ENCODE measurements around the gene WNT11.

WNT11 gene

DNA sequence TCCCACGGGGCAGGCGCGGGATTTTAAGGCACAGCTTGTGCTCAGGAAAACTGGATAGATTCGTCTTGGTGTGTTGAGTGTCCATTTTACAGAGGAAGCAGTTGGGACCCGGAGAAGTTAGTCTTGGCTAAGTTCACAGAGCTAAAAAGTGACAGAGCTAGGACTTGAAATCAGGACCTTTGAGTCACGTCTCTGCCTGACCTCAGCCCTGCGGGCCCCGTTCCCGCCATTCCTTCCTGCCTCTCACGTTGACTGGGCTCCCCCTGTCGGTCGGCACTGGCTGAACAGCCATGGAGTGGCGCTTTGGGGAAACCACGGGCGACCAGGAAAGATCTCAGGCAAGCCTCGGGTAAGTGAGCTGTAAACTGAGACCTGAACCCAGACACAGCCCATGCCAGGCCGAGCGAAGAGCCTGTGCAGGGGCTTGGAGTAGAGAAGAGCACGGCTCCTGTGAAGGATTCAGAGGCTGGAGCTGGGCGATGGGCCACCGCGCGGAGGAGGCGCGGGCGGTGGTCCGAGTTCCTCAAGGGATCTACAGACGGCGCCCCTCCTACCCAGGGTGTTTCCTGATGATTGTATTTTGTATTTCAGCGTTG, 54.1 kb downstream of the WNT11 start:
- DNase-seq (peak; percentile 74 to 75 (median 75)), ATAC-seq (replicated peaks) (peak; percentile 77)
- Mint-ChIP-seq H3K27me3 (no peaks in the 10 kb centered on the region), H3K4me1 (ENCODE audit: low read depth in 2 of 2) (peaks cover 28 to 32% of the 10 kb centered on the region in 2 donors), H3K27ac (peak overlapping the region; percentile 86), H3K36me3 (ENCODE audit: insufficient read depth) (no peaks in the 10 kb centered on the region), H3K4me3 (peak overlapping the region; percentile 77 to 84), H3K9me3 (no peaks in the 10 kb centered on the region)

DNA sequence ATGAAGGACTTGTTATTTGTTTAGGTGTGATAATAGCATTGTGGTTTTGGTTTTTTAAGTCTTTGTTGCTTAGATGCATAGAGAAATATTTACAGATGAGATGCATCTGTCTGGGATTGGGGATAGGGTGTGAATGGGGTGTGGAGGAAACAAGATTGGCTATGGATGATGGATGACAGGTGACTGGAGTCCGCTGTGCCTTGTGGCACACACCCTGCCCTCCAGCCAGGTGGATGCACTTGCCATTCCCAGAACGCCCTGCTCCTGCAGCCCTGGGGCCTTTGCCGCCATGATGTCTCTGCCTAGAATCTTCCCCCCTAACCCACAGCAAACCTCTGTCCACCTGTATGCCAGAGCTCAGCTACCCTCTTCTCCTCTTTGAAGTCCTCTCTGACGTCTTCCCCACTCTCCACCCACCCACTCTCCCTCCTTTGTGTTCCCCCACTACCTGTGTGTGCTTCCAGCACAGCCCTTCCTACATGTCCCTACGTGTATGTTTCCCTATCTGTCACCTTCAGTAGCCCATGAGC, 54.7 kb downstream of the WNT11 start:
- ATAC-seq (replicated peaks): no peak
- Mint-ChIP-seq H3K27me3 (no peaks in the 10 kb centered on the region), H3K4me3 (peak overlapping the region; percentile 77 to 84)

DNA sequence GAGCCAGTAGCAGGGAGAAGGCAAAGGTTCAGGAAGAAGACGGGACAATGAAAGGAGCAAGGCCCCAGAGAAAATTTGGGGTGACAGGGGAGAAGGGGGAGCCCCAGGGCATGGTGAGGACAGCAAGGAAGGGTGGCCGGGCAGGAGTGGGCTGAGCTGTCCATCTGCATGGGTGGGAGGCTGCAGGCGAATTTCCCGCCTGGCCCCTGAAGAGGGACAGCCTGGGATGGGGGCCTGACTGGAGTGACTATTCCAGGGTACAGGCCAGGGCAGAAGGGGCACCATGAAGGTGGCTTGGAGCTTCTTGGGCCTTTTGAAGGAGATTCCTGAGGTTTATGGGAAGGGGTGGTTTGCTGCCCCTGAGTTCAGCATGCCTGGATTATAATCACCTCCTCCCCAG, 56.2 kb downstream of the WNT11 start:
- ATAC-seq (replicated peaks) (no peak), DNase-seq (no peak)
- peaks cover 5% of the 10 kb centered on the region for H3K36me3 Mint-ChIP-seq (ENCODE audit: insufficient read depth)
- H3K4me3 Mint-ChIP-seq: no peak overlapping the region
- peak overlapping the region; percentile 42 to 74 for H3K27ac Mint-ChIP-seq
- H3K27me3 Mint-ChIP-seq: no peaks in the 10 kb centered on the region
- no peaks in the 10 kb centered on the region for H3K9me3 Mint-ChIP-seq
- H3K4me1 Mint-ChIP-seq (ENCODE audit: low read depth in 2 of 2): peaks cover 28 to 32% of the 10 kb centered on the region in 2 donors

More for the DNA sequence above, 54.7 kb downstream of the WNT11 start:
- no peak for DNase-seq
- H3K9me3 Mint-ChIP-seq: no peaks in the 10 kb centered on the region
- H3K4me1 Mint-ChIP-seq (ENCODE audit: low read depth in 2 of 2): peaks cover 28 to 32% of the 10 kb centered on the region in 2 donors
- H3K36me3 Mint-ChIP-seq (ENCODE audit: insufficient read depth): no peaks in the 10 kb centered on the region
- H3K27ac Mint-ChIP-seq: peak overlapping the region; percentile 86

DNA sequence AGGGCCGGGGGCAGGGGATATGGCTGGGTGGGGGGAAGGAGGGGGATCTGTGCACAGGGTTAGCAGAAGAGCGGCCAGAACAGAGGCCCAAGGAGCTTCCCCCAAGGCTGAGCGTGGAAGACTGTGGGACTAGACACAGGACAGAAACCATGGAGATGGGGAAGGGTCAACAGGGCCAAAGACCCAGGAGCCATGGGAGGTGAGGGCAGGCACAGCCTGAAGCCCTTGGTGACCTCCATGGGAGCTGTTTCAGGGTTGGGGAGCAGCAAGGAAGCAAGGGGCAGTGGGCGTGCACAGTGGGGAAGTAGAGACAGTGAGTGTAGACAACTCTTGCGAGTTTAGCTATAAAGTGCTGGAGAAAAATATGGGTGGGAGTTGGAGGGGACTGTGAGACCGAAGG, 56.6 kb downstream of the WNT11 start:
- H3K9me3 Mint-ChIP-seq: no peaks in the 10 kb centered on the region
- no peaks in the 10 kb centered on the region for H3K27me3 Mint-ChIP-seq
- no peak overlapping the region for H3K4me3 Mint-ChIP-seq
- DNase-seq (no peak), ATAC-seq (replicated peaks) (no peak)
- H3K36me3 Mint-ChIP-seq (ENCODE audit: insufficient read depth): peaks cover 5% of the 10 kb centered on the region
- H3K4me1 Mint-ChIP-seq (ENCODE audit: low read depth in 2 of 2): peaks cover 28 to 32% of the 10 kb centered on the region in 2 donors
- H3K27ac Mint-ChIP-seq: peak overlapping the region; percentile 42 to 74

DNA sequence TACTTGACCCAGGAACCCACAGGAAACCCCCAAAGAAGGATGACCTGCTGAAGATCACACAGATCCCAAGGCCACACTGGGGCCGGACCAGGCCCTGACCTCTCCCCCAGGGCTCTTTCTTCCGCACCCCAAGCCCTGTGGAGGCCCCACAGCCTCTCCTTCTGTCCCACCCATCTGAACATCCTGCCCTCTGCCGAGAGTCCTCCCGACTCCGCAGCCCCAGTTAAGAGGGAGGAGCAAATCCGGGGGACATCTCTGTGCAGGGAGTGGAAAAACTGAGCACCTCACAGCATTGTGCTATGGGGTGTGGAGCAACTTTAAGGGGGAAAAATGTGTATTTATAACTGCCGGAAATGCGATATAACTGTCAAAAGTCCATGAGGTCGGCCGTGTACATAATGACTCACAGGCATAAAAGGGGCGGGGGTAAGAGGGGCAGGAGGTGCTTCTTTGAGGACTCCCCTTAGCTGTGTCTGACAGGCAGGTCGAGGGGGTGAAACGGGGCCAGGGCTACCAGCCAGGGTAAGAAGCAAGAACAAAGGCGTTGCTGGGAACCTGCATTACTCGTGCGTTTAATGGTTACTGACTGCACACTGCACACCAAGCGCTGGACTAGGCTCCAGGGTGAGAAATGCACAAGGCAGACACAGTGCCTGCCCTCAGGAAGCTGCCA, 57.2 kb downstream of the WNT11 start:
- H3K4me3 Mint-ChIP-seq: no peak overlapping the region
- H3K9me3 Mint-ChIP-seq: no peaks in the 10 kb centered on the region
- ATAC-seq (replicated peaks) (no peak), DNase-seq (no peak)
- H3K27ac Mint-ChIP-seq: peak overlapping the region; percentile 38 to 42
- H3K4me1 Mint-ChIP-seq (ENCODE audit: low read depth in 2 of 2): peaks cover 28% of the 10 kb centered on the region in 2 donors
- H3K27me3 Mint-ChIP-seq: no peaks in the 10 kb centered on the region
- peaks cover 5% of the 10 kb centered on the region for H3K36me3 Mint-ChIP-seq (ENCODE audit: insufficient read depth)

DNA sequence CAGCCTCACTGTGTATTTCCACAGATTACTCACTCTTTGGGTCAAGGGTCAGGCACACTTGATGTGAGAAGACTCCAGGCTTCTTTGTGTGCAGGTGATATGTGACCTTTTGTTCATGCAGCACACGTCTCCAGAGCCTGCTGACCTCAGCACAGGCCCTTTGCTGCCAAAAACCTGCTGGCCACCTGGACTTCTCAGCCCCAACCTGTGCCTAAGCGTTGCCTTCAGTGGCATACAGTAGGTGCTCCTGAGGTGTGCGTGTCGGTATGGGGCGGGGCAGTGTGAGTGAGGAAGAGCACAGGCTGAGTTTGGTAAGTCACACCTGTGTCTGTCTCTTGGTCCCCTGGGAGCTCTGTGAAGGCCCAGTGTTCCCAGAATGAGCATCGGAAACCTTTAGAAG, 58.1 kb downstream of the WNT11 start:
- no peak for ATAC-seq (replicated peaks)
- no peaks in the 10 kb centered on the region for H3K9me3 Mint-ChIP-seq
- peaks cover 20% of the 10 kb centered on the region in 2 donors for H3K4me1 Mint-ChIP-seq (ENCODE audit: low read depth in 2 of 2)
- DNase-seq: no peak
- no peak overlapping the region for H3K4me3 Mint-ChIP-seq
- H3K27me3 Mint-ChIP-seq: no peaks in the 10 kb centered on the region
- H3K27ac Mint-ChIP-seq: no peak overlapping the region
- H3K36me3 Mint-ChIP-seq (ENCODE audit: insufficient read depth): peaks cover 7% of the 10 kb centered on the region

DNA sequence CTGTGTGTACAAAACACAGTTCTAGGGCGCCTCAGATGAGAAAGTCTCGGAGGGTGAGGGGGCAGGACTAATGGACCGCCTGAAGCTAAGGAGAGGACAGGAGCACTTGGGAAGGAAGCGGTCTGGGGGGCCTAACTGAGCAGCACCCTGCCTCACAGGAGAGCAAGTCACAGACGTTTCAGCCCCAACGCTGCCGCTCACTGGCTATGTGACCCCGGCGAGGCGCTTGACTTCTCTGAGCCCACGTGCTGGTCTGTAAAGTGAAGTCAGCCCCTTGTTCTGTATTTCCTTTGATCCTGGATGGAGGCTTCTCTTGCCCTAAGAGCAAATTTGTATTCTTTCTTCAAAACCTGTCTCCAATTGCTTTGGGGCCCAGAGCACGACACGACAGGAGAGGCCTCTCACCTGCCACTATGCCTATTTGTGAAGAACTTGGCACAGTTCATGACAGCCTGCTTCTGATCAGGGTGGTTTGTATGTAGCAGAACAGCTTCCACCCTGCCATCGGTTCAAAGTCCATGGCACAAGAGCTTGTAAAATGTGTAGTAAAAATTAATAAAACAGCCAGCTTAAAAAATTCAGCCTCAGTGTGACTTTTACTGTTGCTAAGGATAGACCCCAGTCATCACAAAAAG, 59.1 kb downstream of the WNT11 start:
- no peak overlapping the region for H3K4me3 Mint-ChIP-seq
- no peaks in the 10 kb centered on the region for H3K9me3 Mint-ChIP-seq
- H3K4me1 Mint-ChIP-seq (ENCODE audit: low read depth in 2 of 2): peaks cover 10 to 12% of the 10 kb centered on the region in 2 donors
- ATAC-seq (replicated peaks) (no peak), DNase-seq (no peak)
- no peaks in the 10 kb centered on the region for H3K27me3 Mint-ChIP-seq
- no peak overlapping the region for H3K27ac Mint-ChIP-seq
- H3K36me3 Mint-ChIP-seq (ENCODE audit: insufficient read depth): peaks cover 12% of the 10 kb centered on the region

DNA sequence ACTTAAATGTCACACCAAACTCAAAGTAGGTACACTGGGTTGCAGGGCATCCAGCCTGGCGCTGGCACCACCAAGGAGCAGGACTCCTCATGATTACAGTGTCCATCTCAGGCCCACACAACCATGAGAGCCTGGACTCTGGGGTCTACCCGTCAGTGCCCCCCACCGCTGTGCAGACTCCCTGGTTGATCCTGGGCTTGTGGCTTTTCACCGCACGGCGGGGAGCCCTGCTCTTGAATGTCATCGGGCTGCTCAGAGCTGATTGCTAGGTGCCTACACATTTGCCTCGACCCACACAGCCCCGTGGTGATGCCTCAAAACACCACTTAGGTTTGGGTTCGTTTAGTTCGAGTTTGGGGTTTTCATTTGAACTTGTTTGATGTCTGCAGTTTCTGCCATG, 63.0 kb downstream of the WNT11 start:
- Mint-ChIP-seq H3K36me3 (ENCODE audit: insufficient read depth) (peaks cover 24% of the 10 kb centered on the region), H3K27ac (peak overlapping the region in 1 of 2 donors; percentile 73), H3K4me3 (no peak overlapping the region), H3K9me3 (no peaks in the 10 kb centered on the region), H3K27me3 (no peaks in the 10 kb centered on the region), H3K4me1 (ENCODE audit: low read depth in 2 of 2) (peaks cover 0 to 3% of the 10 kb centered on the region in 2 donors)
- no peak for ATAC-seq (replicated peaks)
- no peak for DNase-seq

DNA sequence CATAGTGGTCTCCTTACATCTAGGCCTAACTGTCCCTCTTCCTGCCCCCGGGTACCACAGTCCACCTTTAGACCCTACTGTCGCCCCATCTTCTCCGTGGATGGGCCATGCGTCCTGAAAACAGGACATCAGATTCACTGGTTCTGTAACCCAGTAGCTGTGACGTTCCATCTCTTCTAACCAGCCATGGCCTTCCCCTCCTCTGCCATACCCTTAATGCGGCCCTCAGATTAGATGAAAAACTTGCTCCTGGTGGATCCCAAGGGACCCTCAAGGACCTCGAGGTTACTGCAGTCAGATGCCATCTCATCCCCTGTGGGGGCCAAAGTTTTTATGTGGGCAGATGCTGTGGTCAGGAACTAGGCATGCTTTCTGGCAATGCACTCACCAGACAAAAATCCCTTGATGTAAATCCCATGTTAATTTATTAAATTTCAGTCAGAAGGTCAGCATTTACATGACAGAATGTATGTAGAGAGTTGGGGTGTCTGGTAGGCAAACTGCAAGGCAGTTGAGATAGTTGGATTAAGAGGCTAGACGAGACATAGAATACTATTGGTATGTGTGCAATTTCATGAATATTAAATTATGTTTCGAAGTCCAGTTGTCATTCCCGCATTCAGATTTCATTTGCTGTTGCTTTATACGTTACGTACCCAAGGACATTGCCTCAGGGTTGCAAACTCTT, 64.3 kb downstream of the WNT11 start:
- ATAC-seq (replicated peaks): no peak
- peaks cover 29% of the 10 kb centered on the region for H3K36me3 Mint-ChIP-seq (ENCODE audit: insufficient read depth)

DNA sequence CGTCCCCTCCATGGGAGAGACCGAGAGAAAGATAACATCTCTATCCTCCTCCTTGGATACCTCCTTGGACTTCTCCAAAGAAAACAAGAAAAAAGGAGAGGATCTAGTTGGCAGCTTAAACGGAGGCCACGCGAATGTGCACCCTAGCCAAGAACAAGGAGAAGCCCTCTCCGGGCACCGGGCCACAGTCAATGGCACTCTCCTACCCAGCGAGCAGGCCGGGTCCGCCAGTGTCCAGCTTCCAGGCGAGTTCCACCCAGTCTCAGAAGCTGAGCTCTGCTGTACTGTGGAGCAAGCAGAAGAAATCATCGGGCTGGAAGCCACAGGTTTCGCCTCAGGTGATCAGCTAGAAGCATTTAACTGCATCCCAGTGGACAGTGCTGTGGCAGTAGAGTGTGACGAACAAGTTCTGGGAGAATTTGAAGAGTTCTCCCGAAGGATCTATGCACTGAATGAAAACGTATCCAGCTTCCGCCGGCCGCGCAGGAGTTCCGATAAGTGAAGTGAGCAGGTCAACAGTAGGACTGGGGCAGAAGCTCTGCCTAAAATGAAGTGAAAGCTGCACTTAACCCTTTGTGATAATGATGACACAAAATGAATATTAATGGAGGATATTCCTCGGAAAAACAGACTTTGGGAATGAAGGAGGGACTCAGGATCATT, 65.3 kb downstream of the WNT11 start:
- Mint-ChIP-seq H3K36me3 (ENCODE audit: insufficient read depth) (peaks cover 29% of the 10 kb centered on the region), H3K9me3 (no peaks in the 10 kb centered on the region), H3K4me1 (ENCODE audit: low read depth in 2 of 2) (peaks cover 0 to 3% of the 10 kb centered on the region in 2 donors), H3K27me3 (no peaks in the 10 kb centered on the region), H3K27ac (peak overlapping the region in 1 of 2 donors; percentile 60), H3K4me3 (no peak overlapping the region)
- no peak for DNase-seq
- ATAC-seq (replicated peaks): no peak

More for the DNA sequence above, 64.3 kb downstream of the WNT11 start:
- no peak overlapping the region for H3K4me3 Mint-ChIP-seq
- peaks cover 0 to 3% of the 10 kb centered on the region in 2 donors for H3K4me1 Mint-ChIP-seq (ENCODE audit: low read depth in 2 of 2)
- no peaks in the 10 kb centered on the region for H3K27me3 Mint-ChIP-seq
- H3K27ac Mint-ChIP-seq: no peak overlapping the region
- no peak for DNase-seq
- H3K9me3 Mint-ChIP-seq: no peaks in the 10 kb centered on the region

DNA sequence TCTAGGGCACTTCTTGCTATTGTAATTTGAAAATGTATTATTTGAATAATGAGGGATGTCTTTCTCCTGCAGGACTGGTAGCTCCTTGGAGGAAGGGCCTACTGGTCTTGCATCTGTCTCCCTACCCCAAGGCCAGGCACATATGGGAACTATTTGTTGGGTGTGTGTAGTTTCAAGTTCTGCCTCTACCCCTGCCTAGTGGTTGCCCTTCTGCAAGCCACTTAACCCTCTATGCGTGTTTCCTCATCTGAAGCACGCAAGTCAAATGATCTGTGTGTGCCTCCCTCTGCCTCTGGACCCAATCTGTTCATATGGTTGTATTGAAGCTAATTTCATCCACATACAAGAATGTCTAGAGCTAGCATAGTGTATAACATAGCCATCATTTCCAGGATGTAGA, 67.0 kb downstream of the WNT11 start:
- H3K36me3 Mint-ChIP-seq (ENCODE audit: insufficient read depth): peaks cover 29% of the 10 kb centered on the region
- peak overlapping the region; percentile 24 to 60 for H3K27ac Mint-ChIP-seq

More for the DNA sequence above, 67.0 kb downstream of the WNT11 start:
- Mint-ChIP-seq H3K4me3 (no peak overlapping the region), H3K9me3 (no peaks in the 10 kb centered on the region), H3K27me3 (no peaks in the 10 kb centered on the region), H3K4me1 (ENCODE audit: low read depth in 2 of 2) (peaks cover 0 to 3% of the 10 kb centered on the region in 2 donors)
- ATAC-seq (replicated peaks): no peak
- no peak for DNase-seq
